ENCODE data around the gene ATXN7L2.
A peak's percentile ranks its signal among the peaks of the same experiment; 100 is the strongest.

The ATXN7L2 gene

DNA sequence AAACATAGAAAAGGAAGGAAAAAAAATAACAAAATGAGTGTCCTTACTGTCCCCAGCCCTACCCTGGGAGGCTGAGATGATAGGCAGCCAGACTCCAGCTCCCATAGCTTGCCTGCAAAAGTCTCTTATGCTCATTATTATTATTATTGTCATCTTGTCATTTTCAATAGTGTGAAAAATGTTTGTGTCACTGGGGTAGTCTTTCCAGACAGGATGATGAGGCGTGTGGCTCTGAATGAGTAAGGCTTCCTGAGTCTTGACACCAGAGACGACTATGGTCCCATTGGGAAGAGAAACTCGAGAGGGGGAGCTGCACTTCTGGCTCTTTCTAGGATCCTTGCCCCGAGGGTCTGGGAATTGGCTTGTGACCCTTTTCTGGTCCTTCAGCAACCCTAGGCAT is 9.1 kb downstream of the ATXN7L2 start:
- TF ChIP-seq, protein P1, sequence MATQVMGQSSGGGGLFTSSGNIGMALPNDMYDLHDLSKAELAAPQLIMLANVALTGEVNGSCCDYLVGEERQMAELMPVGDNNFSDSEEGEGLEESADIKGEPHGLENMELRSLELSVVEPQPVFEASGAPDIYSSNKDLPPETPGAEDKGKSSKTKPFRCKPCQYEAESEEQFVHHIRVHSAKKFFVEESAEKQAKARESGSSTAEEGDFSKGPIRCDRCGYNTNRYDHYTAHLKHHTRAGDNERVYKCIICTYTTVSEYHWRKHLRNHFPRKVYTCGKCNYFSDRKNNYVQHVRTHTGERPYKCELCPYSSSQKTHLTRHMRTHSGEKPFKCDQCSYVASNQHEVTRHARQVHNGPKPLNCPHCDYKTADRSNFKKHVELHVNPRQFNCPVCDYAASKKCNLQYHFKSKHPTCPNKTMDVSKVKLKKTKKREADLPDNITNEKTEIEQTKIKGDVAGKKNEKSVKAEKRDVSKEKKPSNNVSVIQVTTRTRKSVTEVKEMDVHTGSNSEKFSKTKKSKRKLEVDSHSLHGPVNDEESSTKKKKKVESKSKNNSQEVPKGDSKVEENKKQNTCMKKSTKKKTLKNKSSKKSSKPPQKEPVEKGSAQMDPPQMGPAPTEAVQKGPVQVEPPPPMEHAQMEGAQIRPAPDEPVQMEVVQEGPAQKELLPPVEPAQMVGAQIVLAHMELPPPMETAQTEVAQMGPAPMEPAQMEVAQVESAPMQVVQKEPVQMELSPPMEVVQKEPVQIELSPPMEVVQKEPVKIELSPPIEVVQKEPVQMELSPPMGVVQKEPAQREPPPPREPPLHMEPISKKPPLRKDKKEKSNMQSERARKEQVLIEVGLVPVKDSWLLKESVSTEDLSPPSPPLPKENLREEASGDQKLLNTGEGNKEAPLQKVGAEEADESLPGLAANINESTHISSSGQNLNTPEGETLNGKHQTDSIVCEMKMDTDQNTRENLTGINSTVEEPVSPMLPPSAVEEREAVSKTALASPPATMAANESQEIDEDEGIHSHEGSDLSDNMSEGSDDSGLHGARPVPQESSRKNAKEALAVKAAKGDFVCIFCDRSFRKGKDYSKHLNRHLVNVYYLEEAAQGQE (IDR thresholded peaks at IDR 0.05; ENCODE audit: low read depth), result no peak
- TF ChIP-seq ZBTB7A (IDR thresholded peaks at IDR 0.05; ENCODE audit: low read depth) (no peak), CREB1 (IDR thresholded peaks at IDR 0.05; ENCODE audit: low read depth) (no peak), FOXM1 (IDR thresholded peaks at IDR 0.05; ENCODE audit: borderline replicate concordance, low read depth) (no peak), NFIC (IDR thresholded peaks at IDR 0.05) (no peak), CEBPB (IDR thresholded peaks at IDR 0.05) (no peak)

DNA sequence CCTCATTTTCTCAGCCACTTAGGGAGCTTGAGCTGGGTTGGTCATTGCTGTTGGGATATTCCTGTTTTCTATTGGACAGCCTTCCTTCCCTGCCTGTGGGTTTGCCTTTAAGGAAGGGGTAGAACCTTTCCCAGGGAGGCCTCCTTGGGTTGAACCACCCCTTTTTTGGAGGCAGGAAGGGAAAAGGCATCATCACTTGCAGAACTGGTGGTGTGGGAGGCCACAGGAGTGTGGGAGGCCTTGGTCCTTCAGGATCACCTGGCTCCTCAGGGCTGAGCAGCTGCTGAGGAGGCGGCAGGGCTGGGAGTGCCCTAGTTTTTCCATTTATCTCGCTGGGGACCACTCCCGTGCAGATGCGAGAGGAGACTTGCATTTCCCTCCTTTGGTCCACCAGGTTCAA is 9.5 kb downstream of the ATXN7L2 start:
- TF ChIP-seq CREB1 (IDR thresholded peaks at IDR 0.05; ENCODE audit: low read depth), result no peak
- TF ChIP-seq, protein P2, sequence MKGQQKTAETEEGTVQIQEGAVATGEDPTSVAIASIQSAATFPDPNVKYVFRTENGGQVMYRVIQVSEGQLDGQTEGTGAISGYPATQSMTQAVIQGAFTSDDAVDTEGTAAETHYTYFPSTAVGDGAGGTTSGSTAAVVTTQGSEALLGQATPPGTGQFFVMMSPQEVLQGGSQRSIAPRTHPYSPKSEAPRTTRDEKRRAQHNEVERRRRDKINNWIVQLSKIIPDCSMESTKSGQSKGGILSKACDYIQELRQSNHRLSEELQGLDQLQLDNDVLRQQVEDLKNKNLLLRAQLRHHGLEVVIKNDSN (IDR thresholded peaks at IDR 0.05), result no peak
- TF ChIP-seq NFIC (IDR thresholded peaks at IDR 0.05), result no peak
- TF ChIP-seq EP300 (IDR thresholded peaks at IDR 0.05; ENCODE audit: borderline replicate concordance), result no peak
- no peak for TF ChIP-seq CEBPB (IDR thresholded peaks at IDR 0.05)
- no peak for TF ChIP-seq RAD21 (IDR thresholded peaks at IDR 0.05; ENCODE audit: low read depth)
- TF ChIP-seq ZBTB7A (IDR thresholded peaks at IDR 0.05; ENCODE audit: low read depth), result no peak
- TF ChIP-seq, protein P1 (IDR thresholded peaks at IDR 0.05; ENCODE audit: low read depth), result no peak
- no peak for TF ChIP-seq TCF12 (IDR thresholded peaks at IDR 0.05; ENCODE audit: low read depth)
- no peak for TF ChIP-seq EGR1 (IDR thresholded peaks at IDR 0.05)
- TF ChIP-seq TAF1 (IDR thresholded peaks at IDR 0.05; ENCODE audit: low read depth), result no peak
- TF ChIP-seq, protein P3, sequence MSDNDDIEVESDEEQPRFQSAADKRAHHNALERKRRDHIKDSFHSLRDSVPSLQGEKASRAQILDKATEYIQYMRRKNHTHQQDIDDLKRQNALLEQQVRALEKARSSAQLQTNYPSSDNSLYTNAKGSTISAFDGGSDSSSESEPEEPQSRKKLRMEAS (IDR thresholded peaks at IDR 0.05), result no peak

DNA sequence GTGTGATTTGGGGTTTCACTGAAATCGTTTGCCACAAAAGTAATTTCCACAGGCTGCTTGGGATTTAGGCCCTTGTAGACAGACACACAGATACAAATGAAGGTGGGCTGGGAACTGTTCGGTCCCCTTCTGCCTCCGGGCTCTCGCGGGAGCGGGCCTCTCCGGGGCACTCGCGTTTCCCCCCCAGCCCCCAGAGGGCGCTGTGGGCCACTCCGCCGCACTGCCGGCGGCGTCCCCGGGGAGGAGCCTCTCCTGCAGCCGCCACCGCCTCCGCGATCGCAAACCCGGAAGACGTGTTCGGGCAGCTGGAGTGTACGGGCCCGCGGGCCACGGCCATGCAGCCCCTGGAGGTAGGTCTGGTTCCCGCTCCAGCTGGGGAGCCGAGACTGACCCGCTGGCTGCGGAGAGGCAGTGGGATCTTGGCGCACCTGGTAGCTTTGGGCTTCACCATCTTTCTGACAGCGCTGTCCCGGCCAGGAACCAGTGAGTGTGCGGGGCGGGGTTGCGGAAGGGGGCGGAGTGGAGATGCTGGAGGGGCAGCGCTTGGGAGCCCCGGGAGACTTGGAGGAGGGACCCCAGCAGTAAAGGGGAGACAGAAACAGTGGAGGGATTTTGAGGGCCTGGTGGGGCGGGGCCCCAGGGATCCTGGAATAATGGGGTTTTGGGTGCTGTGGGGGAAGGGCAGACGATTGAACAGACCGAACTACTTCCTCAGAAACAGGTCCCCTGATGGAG is 10.3 kb downstream of the ATXN7L2 start, which contains the start of gene CYB561D1:
Gene CYB561D1, plus strand, starts transcription at position 290 of the 735 bp plus-strand sequence. Its CDS starts 46 bp downstream, at position 336.
- TF ChIP-seq CEBPB (IDR thresholded peaks at IDR 0.05), result no peak
- TF ChIP-seq, protein P1 (IDR thresholded peaks at IDR 0.05; ENCODE audit: low read depth), result no peak
- peak; percentile 54; the same call in 1 of the 2 replicates for TF ChIP-seq YY1 (IDR thresholded peaks at IDR 0.05; ENCODE audit: low read depth)
- 0 out of 2 replicates have a peak, but pooled peaks have one; percentile 58 for TF ChIP-seq TCF12 (IDR thresholded peaks at IDR 0.05; ENCODE audit: low read depth)
- peak; percentile 85; the same call in 1 of the 2 replicates for TF ChIP-seq ZBTB7A (IDR thresholded peaks at IDR 0.05; ENCODE audit: low read depth)
- TF ChIP-seq EP300 (IDR thresholded peaks at IDR 0.05; ENCODE audit: borderline replicate concordance), result no peak
- TF ChIP-seq TEAD4 (IDR thresholded peaks at IDR 0.05), result no peak
- TF ChIP-seq, protein P3 (IDR thresholded peaks at IDR 0.05), result peak; percentile 82
- TF ChIP-seq TAF1 (IDR thresholded peaks at IDR 0.05; ENCODE audit: low read depth), result peak; percentile 69
- peak; percentile 40; the same call in 1 of the 2 replicates for TF ChIP-seq RAD21 (IDR thresholded peaks at IDR 0.05; ENCODE audit: low read depth)
- no peak for TF ChIP-seq FOXM1 (IDR thresholded peaks at IDR 0.05; ENCODE audit: borderline replicate concordance, low read depth)
- peak; percentile 91 for TF ChIP-seq EGR1 (IDR thresholded peaks at IDR 0.05)
- TF ChIP-seq, protein P2 (IDR thresholded peaks at IDR 0.05), result no peak

DNA sequence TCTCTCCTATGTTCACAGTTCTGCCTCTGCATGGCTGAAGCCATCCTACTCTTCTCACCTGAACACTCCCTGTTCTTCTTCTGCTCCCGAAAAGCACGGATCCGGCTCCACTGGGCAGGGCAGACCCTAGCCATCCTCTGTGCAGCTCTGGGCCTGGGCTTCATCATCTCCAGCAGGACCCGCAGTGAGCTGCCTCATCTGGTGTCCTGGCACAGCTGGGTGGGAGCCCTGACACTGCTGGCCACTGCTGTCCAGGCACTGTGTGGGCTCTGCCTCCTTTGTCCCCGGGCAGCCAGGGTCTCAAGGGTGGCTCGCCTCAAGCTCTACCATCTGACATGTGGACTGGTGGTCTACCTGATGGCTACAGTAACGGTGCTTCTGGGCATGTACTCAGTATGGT is 12.0 kb downstream of the ATXN7L2 start:
- TF ChIP-seq ZBTB7A (IDR thresholded peaks at IDR 0.05; ENCODE audit: low read depth) (no peak), FOXM1 (IDR thresholded peaks at IDR 0.05; ENCODE audit: borderline replicate concordance, low read depth) (no peak), EGR1 (IDR thresholded peaks at IDR 0.05) (no peak), TEAD4 (IDR thresholded peaks at IDR 0.05) (no peak), RAD21 (IDR thresholded peaks at IDR 0.05; ENCODE audit: low read depth) (no peak), EP300 (IDR thresholded peaks at IDR 0.05; ENCODE audit: borderline replicate concordance) (no peak), CEBPB (IDR thresholded peaks at IDR 0.05) (no peak), TAF1 (IDR thresholded peaks at IDR 0.05; ENCODE audit: low read depth) (no peak), CREB1 (IDR thresholded peaks at IDR 0.05; ENCODE audit: low read depth) (no peak), YY1 (IDR thresholded peaks at IDR 0.05; ENCODE audit: low read depth) (no peak), TCF12 (IDR thresholded peaks at IDR 0.05; ENCODE audit: low read depth) (no peak), NFIC (IDR thresholded peaks at IDR 0.05) (no peak)
- TF ChIP-seq, protein P2 (IDR thresholded peaks at IDR 0.05), result no peak
- TF ChIP-seq, protein P1 (IDR thresholded peaks at IDR 0.05; ENCODE audit: low read depth), result no peak

Measured in Ishikawa (cell line).